Astrocyte (in vitro differentiated cells and primary cell): ENCODE measurements around the gene ADAM8.

Experiments
- EZH2 ChIP-seq: IDR thresholded peaks from 2 replicates; pipeline ENCODE4 v1.6.1; 2012; ENCODE audit warnings: mild to moderate bottlenecking, low read length, inconsistent platforms; ENCODE audit not compliant: insufficient read depth
- TF ChIP-seq, protein P1 (sequence below): IDR thresholded peaks from 2 replicates; pipeline ENCODE4 v1.5.1; 2011; ENCODE audit warnings: low read depth, mild to moderate bottlenecking, inconsistent platforms, low read length, moderate library complexity; ENCODE audit not compliant: insufficient read depth

DNA sequence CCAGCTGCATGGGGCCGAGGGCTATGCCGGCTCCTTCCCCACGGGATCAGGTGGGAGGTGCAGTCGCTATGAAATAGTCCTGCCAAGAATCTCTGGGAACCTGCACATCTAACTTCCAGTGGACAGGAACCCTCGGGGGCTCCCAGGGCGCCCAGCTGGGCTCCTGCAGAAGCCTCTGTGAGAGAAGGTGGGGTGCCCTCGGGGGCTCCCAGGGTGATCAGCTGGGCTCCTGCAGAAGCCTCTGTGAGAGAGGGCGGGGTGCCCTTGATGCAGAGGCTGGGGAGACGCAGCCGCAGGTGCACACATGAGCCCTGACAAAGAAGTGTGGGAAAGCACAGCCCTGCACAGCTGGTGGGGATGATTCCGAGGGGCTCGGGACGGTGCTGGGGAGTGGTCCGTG is 33.1 kb downstream of the ADAM8 start:
- TF ChIP-seq, protein P1, sequence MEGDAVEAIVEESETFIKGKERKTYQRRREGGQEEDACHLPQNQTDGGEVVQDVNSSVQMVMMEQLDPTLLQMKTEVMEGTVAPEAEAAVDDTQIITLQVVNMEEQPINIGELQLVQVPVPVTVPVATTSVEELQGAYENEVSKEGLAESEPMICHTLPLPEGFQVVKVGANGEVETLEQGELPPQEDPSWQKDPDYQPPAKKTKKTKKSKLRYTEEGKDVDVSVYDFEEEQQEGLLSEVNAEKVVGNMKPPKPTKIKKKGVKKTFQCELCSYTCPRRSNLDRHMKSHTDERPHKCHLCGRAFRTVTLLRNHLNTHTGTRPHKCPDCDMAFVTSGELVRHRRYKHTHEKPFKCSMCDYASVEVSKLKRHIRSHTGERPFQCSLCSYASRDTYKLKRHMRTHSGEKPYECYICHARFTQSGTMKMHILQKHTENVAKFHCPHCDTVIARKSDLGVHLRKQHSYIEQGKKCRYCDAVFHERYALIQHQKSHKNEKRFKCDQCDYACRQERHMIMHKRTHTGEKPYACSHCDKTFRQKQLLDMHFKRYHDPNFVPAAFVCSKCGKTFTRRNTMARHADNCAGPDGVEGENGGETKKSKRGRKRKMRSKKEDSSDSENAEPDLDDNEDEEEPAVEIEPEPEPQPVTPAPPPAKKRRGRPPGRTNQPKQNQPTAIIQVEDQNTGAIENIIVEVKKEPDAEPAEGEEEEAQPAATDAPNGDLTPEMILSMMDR: no peak
- no peak for TF ChIP-seq EZH2
